ENCODE measurements around the gene CCSER1. TPM values are rescaled to one million over a fixed set of nuclear protein-coding genes. Genes with fewer than 3 reads are reported as not detected.

The CCSER1 gene
- total and polyA plus RNA-seq, 9 donors, result 0.21 to 8.3 (median 3.2) TPM

DNA sequence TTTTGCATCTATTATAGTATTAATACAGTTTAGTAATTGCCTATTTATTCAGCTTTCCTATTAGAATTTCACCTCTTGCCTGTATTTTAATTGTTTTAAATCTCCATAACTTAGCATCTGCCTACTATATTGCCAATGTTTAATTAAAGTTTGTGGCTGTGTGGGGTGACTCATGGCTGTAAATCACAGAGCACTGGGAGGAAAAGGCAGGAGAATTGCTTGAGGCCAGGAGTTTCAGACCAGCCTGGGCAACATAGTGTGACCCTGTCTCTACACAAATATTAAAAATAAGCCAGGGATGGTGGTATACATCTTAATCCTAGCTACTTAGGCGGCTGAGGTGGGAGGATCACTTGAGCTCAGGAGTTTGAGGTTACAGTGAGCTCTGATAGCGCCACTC is 14.5 kb upstream of the CCSER1 start:
- 88 to 90% (median 89%) methylated on average over 2 of the region's 2 CpGs for WGBS, 3 donors
- H3K27me3 ChIP-seq, result no peaks in the 10 kb centered on the region
- intact Hi-C loops (cut with DNase I), result no loop called here
- no peak for DNase-seq
- H3K4me1 ChIP-seq (ENCODE audit: insufficient read depth), result no peaks in the 10 kb centered on the region
- H3K36me3 ChIP-seq, result no peaks in the 10 kb centered on the region
- H3K4me3 ChIP-seq, result no peak overlapping the region
- no peak for TF ChIP-seq EP300 (IDR thresholded peaks at IDR 0.05)
- TF ChIP-seq POLR2A (IDR thresholded peaks at IDR 0.05), result no peak
- TF ChIP-seq, protein P1, sequence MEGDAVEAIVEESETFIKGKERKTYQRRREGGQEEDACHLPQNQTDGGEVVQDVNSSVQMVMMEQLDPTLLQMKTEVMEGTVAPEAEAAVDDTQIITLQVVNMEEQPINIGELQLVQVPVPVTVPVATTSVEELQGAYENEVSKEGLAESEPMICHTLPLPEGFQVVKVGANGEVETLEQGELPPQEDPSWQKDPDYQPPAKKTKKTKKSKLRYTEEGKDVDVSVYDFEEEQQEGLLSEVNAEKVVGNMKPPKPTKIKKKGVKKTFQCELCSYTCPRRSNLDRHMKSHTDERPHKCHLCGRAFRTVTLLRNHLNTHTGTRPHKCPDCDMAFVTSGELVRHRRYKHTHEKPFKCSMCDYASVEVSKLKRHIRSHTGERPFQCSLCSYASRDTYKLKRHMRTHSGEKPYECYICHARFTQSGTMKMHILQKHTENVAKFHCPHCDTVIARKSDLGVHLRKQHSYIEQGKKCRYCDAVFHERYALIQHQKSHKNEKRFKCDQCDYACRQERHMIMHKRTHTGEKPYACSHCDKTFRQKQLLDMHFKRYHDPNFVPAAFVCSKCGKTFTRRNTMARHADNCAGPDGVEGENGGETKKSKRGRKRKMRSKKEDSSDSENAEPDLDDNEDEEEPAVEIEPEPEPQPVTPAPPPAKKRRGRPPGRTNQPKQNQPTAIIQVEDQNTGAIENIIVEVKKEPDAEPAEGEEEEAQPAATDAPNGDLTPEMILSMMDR (IDR thresholded peaks at IDR 0.05), result no peak
- H3K9me3 ChIP-seq, result no peaks in the 10 kb centered on the region
- H3K27ac ChIP-seq, result no peak overlapping the region

DNA sequence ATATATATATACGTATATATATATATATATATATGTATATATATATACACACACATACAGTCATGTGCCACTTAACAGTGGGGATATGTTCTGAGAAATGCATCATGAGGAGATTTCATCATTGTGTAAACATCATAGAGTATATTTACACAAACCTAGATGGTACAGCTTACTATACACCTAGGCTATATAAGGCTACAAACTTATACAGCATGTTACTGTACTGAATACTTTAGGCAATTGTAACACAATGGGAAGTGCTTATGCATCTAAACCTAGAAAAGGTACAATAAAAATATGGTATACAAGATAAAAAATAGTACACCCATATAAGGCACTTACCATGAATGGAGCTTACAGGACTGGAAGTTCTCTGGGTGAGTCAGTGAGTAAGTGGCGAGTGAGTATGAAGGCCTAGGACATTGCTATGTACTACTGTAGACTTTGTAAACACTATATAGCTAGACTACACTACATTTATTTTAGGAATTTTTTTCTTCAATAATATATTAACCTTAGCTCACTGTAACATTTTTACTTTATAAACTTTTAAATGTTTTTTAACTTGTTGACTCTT is 13.2 kb upstream of the CCSER1 start:
- Histone ChIP-seq H3K4me3 (no peak overlapping the region), H3K27ac (no peak overlapping the region), H3K4me1 (ENCODE audit: insufficient read depth) (no peaks in the 10 kb centered on the region), H3K9me3 (no peaks in the 10 kb centered on the region), H3K27me3 (no peaks in the 10 kb centered on the region), H3K36me3 (no peaks in the 10 kb centered on the region)
- TF ChIP-seq, protein P1 (IDR thresholded peaks at IDR 0.05), result no peak
- TF ChIP-seq POLR2A (IDR thresholded peaks at IDR 0.05) (no peak), EP300 (IDR thresholded peaks at IDR 0.05) (no peak)
- DNase-seq, result no peak
- intact Hi-C loops (cut with DNase I), result no loop called here
- 36 to 69% (median 53%) methylated on average over 1 to 2 of the region's 2 CpGs for WGBS, 3 donors

DNA sequence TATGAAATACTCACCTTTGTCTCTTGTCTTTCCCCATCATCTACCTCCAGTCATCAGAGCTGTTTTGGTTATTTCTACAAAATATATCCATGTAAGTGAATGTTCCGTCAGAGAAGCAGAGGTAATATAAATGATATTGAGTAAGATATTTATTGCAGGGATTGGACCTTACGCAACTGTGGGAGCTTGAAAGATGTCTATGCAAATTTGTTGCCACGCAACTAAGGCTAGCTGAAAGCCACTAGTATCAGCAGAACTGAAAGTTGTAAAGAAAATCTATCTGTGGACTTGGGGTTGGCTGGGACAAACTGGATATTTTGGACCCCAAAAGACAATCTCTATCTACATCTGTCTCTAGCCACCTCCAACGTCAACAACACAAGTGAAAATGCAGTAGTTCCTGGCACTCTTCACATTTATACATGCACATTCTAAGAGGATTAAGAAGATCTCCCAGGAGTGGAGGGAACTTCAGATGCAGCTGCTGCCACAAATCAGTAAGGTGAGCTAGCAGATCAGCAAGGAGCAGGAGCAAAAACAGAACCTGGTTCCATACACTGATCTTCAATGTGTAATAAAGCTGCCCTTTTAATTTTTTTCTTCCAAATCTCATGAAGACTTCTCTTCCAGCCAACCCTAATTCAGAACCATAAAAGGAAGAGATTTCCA is 8.5 kb upstream of the CCSER1 start:
- TF ChIP-seq, protein P1 (IDR thresholded peaks at IDR 0.05), result no peak
- TF ChIP-seq POLR2A (IDR thresholded peaks at IDR 0.05) (no peak), EP300 (IDR thresholded peaks at IDR 0.05) (no peak)
- H3K4me3 ChIP-seq, result no peak overlapping the region
- DNase-seq, result no peak
- no peak overlapping the region for H3K27ac ChIP-seq
- H3K36me3 ChIP-seq, result no peaks in the 10 kb centered on the region
- no peaks in the 10 kb centered on the region for H3K27me3 ChIP-seq
- intact Hi-C loops (cut with DNase I), result no loop called here
- H3K9me3 ChIP-seq, result no peaks in the 10 kb centered on the region
- H3K4me1 ChIP-seq (ENCODE audit: insufficient read depth), result no peaks in the 10 kb centered on the region
- WGBS, 3 donors, result 42 to 57% (median 49%) methylated on average over 4 of the region's 4 CpGs

DNA sequence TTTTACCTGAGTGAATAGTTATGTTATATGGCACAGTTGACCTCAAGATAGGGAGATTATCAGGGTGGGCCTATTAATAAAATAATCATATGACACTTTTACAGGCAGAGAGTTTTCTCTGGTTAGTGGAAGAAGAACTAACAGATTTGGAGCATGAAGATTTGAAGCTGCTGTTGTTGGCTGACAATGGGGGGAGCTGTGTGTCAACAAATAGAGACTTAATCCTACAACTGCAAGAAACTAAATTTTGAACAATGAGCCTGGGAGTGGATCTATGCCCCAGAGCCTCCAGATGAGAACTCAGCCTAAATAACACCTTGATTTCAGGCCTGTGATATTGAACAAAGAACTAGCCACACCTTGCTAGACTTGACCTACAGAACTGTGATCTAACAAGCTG is 7.2 kb upstream of the CCSER1 start:
- intact Hi-C loops (cut with DNase I), result no loop called here

More for the DNA sequence above, 7.2 kb upstream of the CCSER1 start:
- DNase-seq, result no peak
- Histone ChIP-seq H3K27me3 (no peaks in the 10 kb centered on the region), H3K9me3 (no peaks in the 10 kb centered on the region), H3K36me3 (no peaks in the 10 kb centered on the region), H3K4me3 (no peak overlapping the region), H3K27ac (no peak overlapping the region), H3K4me1 (ENCODE audit: insufficient read depth) (no peaks in the 10 kb centered on the region)
- TF ChIP-seq POLR2A (IDR thresholded peaks at IDR 0.05) (no peak), EP300 (IDR thresholded peaks at IDR 0.05) (no peak)
- TF ChIP-seq, protein P1 (IDR thresholded peaks at IDR 0.05), result no peak
